GM19043 (cell line): Measurements from ENCODE around the gene HNRNPA1L2.
"Not testable (repeated sequence)": the region's sequence is repeated elsewhere in the genome, so short reads cannot be mapped to it uniquely, and the experiment has no call there.

ENCODE experiments used
- ATAC-seq: cut with Tn5 transposase; IDR thresholded peaks from one replicate; pipeline ENCODE4 v1.9.1; 2021; ENCODE audit warnings: low read depth; ENCODE audit not compliant: unreplicated experiment

HNRNPA1L2 gene

GRCh38 chr13:52642131-52642530 lies at the start of gene HNRNPA1L2:
Gene HNRNPA1L2, plus strand, starts transcription at chr13:52642431. Its CDS starts 62 bp downstream, at chr13:52642493.
- no peak for ATAC-seq

GRCh38 chr13:52593175-52593574 lies 49.1 kb upstream of the HNRNPA1L2 start:
- not testable (repeated sequence) for ATAC-seq

- not testable (repeated sequence) for ATAC-seq
Measured at GRCh38 chr13:52593812-52594211, 48.4 kb upstream of the HNRNPA1L2 start.

GRCh38 chr13:52594295-52594694 lies 47.9 kb upstream of the HNRNPA1L2 start:
- ATAC-seq = not testable (repeated sequence)

- no peak for ATAC-seq
Measured at GRCh38 chr13:52597676-52598075, 44.6 kb upstream of the HNRNPA1L2 start.

GRCh38 chr13:52599037-52599847 lies 43.0 kb upstream of the HNRNPA1L2 start:
- ATAC-seq = peak; percentile 20

- peak; percentile 58 for ATAC-seq
Measured at GRCh38 chr13:52599848-52600603, 42.2 kb upstream of the HNRNPA1L2 start.

- ATAC-seq = no peak
Measured at GRCh38 chr13:52600666-52601065, 41.6 kb upstream of the HNRNPA1L2 start.

- ATAC-seq = not testable (repeated sequence)
Measured at GRCh38 chr13:52603316-52603715, 38.9 kb upstream of the HNRNPA1L2 start.

- ATAC-seq = not testable (repeated sequence)
Measured at GRCh38 chr13:52606126-52606525, 36.1 kb upstream of the HNRNPA1L2 start.

- not testable (repeated sequence) for ATAC-seq
Measured at GRCh38 chr13:52606795-52607194, 35.4 kb upstream of the HNRNPA1L2 start.

GRCh38 chr13:52608184-52608583 lies 34.0 kb upstream of the HNRNPA1L2 start:
- ATAC-seq = not testable (repeated sequence)

- peak; percentile 84 for ATAC-seq
Measured at GRCh38 chr13:52609013-52609606, 33.1 kb upstream of the HNRNPA1L2 start.

- ATAC-seq = not testable (repeated sequence)
Measured at GRCh38 chr13:52610158-52610557, 32.1 kb upstream of the HNRNPA1L2 start.

- no peak for ATAC-seq
Measured at GRCh38 chr13:52615134-52615801, 27.0 kb upstream of the HNRNPA1L2 start.

GRCh38 chr13:52615812-52616211 lies 26.4 kb upstream of the HNRNPA1L2 start:
- ATAC-seq = no peak

- ATAC-seq = peak; percentile 91
Measured at GRCh38 chr13:52617070-52618060, 24.9 kb upstream of the HNRNPA1L2 start.

- not testable (repeated sequence) for ATAC-seq
Measured at GRCh38 chr13:52631083-52631690, 11.0 kb upstream of the HNRNPA1L2 start.
